GM12872 (cell line): ENCODE results near the gene COX6A1.

Source experiments
- CTCF ChIP-seq: IDR thresholded peaks from 3 replicates; pipeline ENCODE4 v1.5.1; 2011; ENCODE audit warnings: low read depth, mild to moderate bottlenecking, low read length, moderate library complexity; ENCODE audit not compliant: insufficient read depth

Gene COX6A1

GRCh38 chr12:120481022-120481767 lies 43.3 kb downstream of the COX6A1 start:
- TF ChIP-seq CTCF, result no peak

- TF ChIP-seq CTCF, result no peak
Measured at GRCh38 chr12:120483621-120484020, 45.7 kb downstream of the COX6A1 start.

- TF ChIP-seq CTCF, result no peak
Measured at GRCh38 chr12:120485961-120486881, 48.3 kb downstream of the COX6A1 start.

- TF ChIP-seq CTCF, result no peak
Measured at GRCh38 chr12:120488057-120488640, 50.2 kb downstream of the COX6A1 start.

- no peak for TF ChIP-seq CTCF
Measured at GRCh38 chr12:120489018-120489417, 51.1 kb downstream of the COX6A1 start.

- no peak for TF ChIP-seq CTCF
Measured at GRCh38 chr12:120490325-120490724, 52.4 kb downstream of the COX6A1 start.
